Nephron progenitor cell (in vitro differentiated cells): Measurements from ENCODE around the gene ZNF414.
A peak's percentile ranks its signal among the peaks of the same experiment; 100 is the strongest.

ENCODE experiments used
- DNase-seq: peaks from one replicate; pipeline ENCODE4 v3.0.0; 2021
- H3K27ac Mint-ChIP-seq: 2 replicates; pipeline ENCODE4 v1.8.0; 2021; ENCODE audit warnings: mild to moderate bottlenecking, moderate library complexity, mixed read lengths
- H3K27me3 Mint-ChIP-seq: 2 replicates; pipeline ENCODE4 v1.8.0; 2021; ENCODE audit warnings: mild to moderate bottlenecking, low read depth, mixed read lengths; ENCODE audit not compliant: poor library complexity
- H3K36me3 Mint-ChIP-seq: 2 replicates; pipeline ENCODE4 v1.8.0; 2021; ENCODE audit warnings: low read depth, mixed read lengths
- H3K4me1 Mint-ChIP-seq: 2 replicates; pipeline ENCODE4 v1.8.0; 2021; ENCODE audit warnings: mixed read lengths
- H3K4me3 Mint-ChIP-seq: 2 replicates; pipeline ENCODE4 v1.8.0; 2021; ENCODE audit warnings: mild to moderate bottlenecking, moderate library complexity, mixed read lengths
- H3K9me3 Mint-ChIP-seq: 2 replicates; pipeline ENCODE4 v1.8.0; 2021; ENCODE audit warnings: mild to moderate bottlenecking, moderate library complexity, mixed read lengths
- TF ChIP-seq, protein P1 (sequence below): fragments of 200-600 bp; sonication (generic); IDR thresholded peaks from 2 replicates; pipeline ENCODE4 v1.5.0; 2021; ENCODE audit warnings: antibody characterized with exemption

Gene ZNF414

GRCh38 chr19:8532225-8532624 lies 18.3 kb upstream of the ZNF414 start:
- TF ChIP-seq, protein P1, sequence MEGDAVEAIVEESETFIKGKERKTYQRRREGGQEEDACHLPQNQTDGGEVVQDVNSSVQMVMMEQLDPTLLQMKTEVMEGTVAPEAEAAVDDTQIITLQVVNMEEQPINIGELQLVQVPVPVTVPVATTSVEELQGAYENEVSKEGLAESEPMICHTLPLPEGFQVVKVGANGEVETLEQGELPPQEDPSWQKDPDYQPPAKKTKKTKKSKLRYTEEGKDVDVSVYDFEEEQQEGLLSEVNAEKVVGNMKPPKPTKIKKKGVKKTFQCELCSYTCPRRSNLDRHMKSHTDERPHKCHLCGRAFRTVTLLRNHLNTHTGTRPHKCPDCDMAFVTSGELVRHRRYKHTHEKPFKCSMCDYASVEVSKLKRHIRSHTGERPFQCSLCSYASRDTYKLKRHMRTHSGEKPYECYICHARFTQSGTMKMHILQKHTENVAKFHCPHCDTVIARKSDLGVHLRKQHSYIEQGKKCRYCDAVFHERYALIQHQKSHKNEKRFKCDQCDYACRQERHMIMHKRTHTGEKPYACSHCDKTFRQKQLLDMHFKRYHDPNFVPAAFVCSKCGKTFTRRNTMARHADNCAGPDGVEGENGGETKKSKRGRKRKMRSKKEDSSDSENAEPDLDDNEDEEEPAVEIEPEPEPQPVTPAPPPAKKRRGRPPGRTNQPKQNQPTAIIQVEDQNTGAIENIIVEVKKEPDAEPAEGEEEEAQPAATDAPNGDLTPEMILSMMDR = no peak
- Mint-ChIP-seq H3K9me3 (no peaks in the 10 kb centered on the region), H3K4me1 (peaks cover 17% of the 10 kb centered on the region), H3K27me3 (no peaks in the 10 kb centered on the region), H3K36me3 (peaks cover 25% of the 10 kb centered on the region), H3K4me3 (no peak overlapping the region), H3K27ac (no peak overlapping the region)
- no peak for DNase-seq

DNA sequence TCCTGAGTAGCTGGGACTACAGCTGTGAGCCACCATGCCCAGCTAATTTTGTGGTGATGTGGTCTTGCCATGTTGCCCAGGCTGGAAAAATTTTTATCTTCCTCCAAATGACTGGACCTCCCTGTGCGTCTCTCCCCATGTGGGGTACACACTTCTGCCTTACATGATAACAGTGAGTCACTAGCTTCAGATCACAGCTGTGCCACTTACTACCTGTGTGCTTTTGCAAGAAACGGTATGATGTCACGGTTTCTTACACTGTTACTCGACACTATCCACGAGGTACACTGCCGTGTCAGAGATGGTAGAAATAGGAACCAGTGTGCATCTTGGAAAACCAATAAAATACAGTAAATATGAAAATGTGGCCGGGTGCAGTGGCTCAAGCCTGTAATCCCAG lies 17.5 kb upstream of the ZNF414 start:
- peaks cover 17% of the 10 kb centered on the region for H3K4me1 Mint-ChIP-seq
- no peak overlapping the region for H3K27ac Mint-ChIP-seq
- no peak overlapping the region for H3K4me3 Mint-ChIP-seq
- peaks cover 31% of the 10 kb centered on the region for H3K36me3 Mint-ChIP-seq
- DNase-seq = no peak
- H3K27me3 Mint-ChIP-seq = no peaks in the 10 kb centered on the region
- H3K9me3 Mint-ChIP-seq = no peaks in the 10 kb centered on the region
- TF ChIP-seq, protein P1 = no peak

DNA sequence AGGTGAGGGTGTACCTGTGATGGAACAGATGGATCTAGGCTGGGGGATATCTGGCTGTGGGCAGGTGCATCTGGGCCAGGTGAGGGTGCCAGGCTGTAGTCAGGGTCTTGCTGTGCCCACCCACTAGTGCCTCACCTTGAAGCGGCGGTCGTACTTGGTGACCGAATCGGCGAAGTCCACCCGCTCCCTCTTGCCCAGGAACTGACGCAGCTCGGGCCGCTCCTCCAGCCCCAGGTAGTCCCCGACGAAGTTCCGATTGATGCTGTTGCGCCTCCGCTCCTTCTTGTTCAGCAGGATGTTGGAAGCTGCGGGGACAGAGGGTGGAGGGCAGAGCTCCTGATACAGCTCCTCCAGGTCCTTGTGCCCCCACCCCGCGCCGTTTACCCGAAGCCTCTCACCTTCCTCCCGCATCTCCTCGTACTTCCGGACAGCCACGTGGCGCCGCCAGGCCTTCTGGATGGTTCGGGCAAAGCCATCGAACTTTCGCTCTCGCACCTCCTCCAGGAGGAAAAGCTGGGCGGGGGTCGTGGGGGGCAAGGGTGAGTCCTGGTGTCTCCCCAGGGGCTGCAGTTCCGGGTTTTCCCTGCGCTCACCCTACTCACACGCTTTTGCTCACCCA lies 16.2 kb upstream of the ZNF414 start:
- Mint-ChIP-seq H3K4me3 (peak overlapping the region; percentile 35), H3K36me3 (peaks cover 26% of the 10 kb centered on the region), H3K27ac (no peak overlapping the region), H3K9me3 (no peaks in the 10 kb centered on the region), H3K4me1 (peaks cover 17% of the 10 kb centered on the region), H3K27me3 (no peaks in the 10 kb centered on the region)
- TF ChIP-seq, protein P1 = no peak
- no peak for DNase-seq

DNA sequence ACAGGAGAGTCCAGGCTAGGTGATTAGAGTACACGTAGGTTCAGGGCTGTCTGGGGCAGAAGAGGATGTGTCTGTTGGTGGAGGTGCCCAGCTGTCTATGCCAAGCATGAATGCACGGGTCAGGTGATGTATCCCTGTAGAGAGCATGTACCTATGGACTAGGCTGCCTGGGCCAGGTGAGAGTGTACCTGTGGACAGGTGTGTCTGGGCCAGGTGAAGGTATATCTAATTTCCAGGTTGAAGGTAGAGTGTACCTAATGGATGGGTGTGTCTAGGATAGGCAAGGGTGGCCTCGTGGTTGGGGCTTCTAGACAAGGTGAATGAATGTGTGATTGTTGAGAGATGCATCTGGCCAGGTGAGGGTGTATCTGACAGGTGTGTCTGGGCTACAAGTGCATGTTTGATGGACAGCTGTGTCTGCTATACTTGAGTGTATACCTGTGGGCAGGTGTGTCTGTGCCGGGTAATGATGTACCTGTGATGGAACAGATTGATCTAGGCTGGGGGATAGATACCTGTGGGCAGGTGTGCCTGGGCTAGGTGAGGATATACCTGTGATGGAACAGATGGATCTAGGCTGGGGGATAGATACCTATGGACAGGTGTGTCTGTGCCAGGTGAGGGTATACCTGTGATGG lies 15.5 kb upstream of the ZNF414 start:
- DNase-seq = no peak
- Mint-ChIP-seq H3K27me3 (no peaks in the 10 kb centered on the region), H3K4me3 (peak overlapping the region; percentile 35), H3K36me3 (peaks cover 26% of the 10 kb centered on the region), H3K4me1 (peaks cover 19% of the 10 kb centered on the region), H3K9me3 (no peaks in the 10 kb centered on the region), H3K27ac (no peak overlapping the region)
- TF ChIP-seq, protein P1 = no peak

DNA sequence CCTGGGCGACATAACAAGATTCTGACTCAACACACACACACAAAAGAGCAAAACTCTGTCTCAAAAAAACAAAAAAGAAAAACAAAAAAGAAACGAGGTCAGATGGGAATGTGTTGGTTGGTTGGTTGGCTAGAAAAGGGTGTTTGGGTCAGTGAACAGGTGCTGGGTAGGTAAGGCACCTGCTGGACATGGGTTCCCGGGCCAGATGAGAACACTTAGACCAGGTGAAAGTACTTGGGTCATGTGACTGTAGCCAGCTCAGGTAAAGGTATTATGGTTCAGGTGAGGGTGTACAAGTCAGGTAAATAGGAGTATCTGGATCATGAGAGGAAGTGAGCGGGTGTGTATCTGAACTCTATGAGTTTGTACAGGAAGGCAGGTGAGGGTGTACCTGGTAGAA lies 14.5 kb upstream of the ZNF414 start:
- Mint-ChIP-seq H3K9me3 (no peaks in the 10 kb centered on the region), H3K27ac (no peak overlapping the region), H3K27me3 (no peaks in the 10 kb centered on the region), H3K4me3 (peak overlapping the region; percentile 21), H3K4me1 (peaks cover 21% of the 10 kb centered on the region), H3K36me3 (peaks cover 26% of the 10 kb centered on the region)
- TF ChIP-seq, protein P1 = no peak
- no peak for DNase-seq
